ENCODE measurements around the gene CHRNA4.
"Not testable (repeated sequence)": the region's sequence is repeated elsewhere in the genome, so short reads cannot be mapped to it uniquely, and the experiment has no call there.

Gene CHRNA4

DNA sequence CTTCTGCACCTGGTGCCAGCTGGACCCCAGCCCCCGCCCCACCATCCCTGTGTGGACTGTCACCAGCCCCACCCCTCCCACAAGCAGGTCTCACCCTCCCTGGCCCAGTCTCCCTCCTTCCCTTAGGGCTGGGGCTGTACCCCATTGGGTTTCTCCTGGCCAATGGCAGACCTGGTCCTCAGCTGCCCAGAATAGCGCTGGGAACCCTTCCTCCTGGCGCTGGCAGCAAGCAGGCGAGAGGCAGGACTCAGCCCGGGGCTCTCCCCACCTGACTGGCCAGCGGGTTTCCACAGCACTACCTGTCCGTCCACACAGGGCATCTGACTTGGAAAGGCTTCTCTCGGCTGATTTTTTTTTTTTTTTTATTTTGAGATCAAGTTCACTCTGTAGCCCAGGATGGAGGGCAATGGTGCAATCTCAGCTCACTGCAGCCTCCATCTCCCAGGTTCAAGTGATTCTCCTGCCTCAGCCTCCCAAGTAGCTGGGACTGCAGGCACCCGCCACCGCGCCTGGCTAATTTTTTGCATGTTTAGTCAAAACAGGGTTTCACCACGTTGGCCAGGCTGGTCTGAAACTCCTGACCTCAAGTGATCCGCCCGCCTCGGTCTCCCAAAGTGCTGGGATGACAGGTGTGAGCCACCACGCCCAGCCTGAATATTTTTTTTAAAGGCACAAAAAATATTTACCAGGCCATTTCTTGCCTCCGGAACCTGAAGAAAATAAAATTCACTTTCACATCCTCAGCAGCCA, 21.6 kb upstream of the CHRNA4 start:
- no peaks in the 10 kb centered on the region for H3K9me3 ChIP-seq (ENCODE audit: low read length)
- no peaks in the 10 kb centered on the region for H3K36me3 ChIP-seq (ENCODE audit: insufficient read depth, low read length)
- H3K4me1 ChIP-seq (ENCODE audit: insufficient read depth, low read length) = no peaks in the 10 kb centered on the region
- H3K27me3 ChIP-seq (ENCODE audit: control insufficient read depth in 1 of 2, insufficient read depth in 2 of 2, low read length in 2 of 2) = peaks cover 0 to 24% of the 10 kb centered on the region in 2 donors
- no peak overlapping the region for H3K4me3 ChIP-seq (ENCODE audit: low read depth in 1 of 2, low read length in 2 of 2)
- no peak overlapping the region for H3K27ac ChIP-seq (ENCODE audit: low read depth, low read length)
- no peak overlapping the region for H3K9ac ChIP-seq (ENCODE audit: low read length)

DNA sequence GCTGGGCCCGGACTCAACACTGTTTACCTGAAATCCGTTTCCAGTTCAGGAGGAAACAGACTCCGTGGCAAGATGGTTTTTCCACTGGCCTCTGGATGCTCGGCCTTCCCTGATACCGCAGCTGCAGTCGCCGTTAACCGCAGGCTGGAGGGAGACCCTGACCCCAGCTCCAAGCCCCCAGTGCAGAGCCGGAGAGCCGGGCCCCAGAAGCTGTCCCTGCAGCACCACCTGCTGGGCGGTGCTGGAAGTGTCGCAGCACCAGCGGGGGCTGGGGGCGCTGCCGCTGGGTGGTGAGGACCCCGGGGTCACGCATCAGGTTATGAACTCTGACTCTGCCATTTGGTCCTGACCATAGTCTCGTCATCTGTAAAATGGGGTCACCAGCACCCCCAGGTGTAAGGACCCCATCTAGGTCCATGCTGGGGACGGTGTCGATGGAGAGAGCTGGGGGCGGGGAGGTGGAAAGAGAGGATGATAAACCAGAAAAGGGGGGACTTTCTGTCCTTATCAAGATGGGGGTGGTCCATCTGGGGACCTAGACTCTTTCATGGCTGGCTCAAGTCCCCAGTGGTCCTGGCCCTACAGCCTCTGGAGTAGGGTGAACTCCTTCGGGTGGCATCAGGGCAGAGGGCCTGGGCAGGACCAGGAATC, 20.8 kb upstream of the CHRNA4 start:
- no peak overlapping the region for H3K27ac ChIP-seq (ENCODE audit: low read depth, low read length)
- H3K9me3 ChIP-seq (ENCODE audit: low read length) = no peaks in the 10 kb centered on the region
- no peaks in the 10 kb centered on the region for H3K36me3 ChIP-seq (ENCODE audit: insufficient read depth, low read length)
- no peaks in the 10 kb centered on the region for H3K4me1 ChIP-seq (ENCODE audit: insufficient read depth, low read length)
- H3K27me3 ChIP-seq (ENCODE audit: control insufficient read depth in 1 of 2, insufficient read depth in 2 of 2, low read length in 2 of 2) = peaks cover 0 to 32% of the 10 kb centered on the region in 2 donors
- H3K4me3 ChIP-seq (ENCODE audit: low read depth in 1 of 2, low read length in 2 of 2) = no peak overlapping the region
- H3K9ac ChIP-seq (ENCODE audit: low read length) = no peak overlapping the region

DNA sequence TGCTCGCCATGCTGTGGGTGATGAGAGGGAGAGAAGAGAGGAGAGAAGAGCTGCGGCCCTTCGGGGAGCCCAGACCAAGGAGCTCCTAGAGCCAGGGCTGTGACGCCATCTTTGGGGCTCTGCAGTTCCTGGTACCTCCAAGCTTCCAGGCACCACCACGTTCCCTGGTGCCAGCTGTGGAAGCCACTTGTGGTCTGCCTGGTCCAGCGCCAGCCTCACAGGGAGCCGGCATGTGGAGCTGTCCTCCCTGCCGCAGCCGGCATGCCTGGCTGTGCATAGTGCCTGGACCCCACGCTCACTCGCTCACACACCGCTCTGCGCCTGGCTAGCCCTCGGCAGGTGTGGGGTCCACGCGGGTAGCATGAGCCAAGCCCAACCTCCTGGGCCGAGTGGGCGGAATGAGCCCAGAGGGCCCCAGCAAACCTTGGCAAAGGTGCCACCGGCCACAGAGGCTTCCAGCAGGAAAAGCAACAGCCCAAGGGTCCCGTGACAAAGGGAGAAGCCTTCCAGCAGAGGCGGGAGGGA, 19.3 kb upstream of the CHRNA4 start:
- Histone ChIP-seq H3K27me3 (ENCODE audit: control insufficient read depth in 1 of 2, insufficient read depth in 2 of 2, low read length in 2 of 2) (peaks cover 0 to 43% of the 10 kb centered on the region in 2 donors), H3K9ac (ENCODE audit: low read length) (no peak overlapping the region), H3K4me1 (ENCODE audit: insufficient read depth, low read length) (no peaks in the 10 kb centered on the region), H3K9me3 (ENCODE audit: low read length) (no peaks in the 10 kb centered on the region), H3K27ac (ENCODE audit: low read depth, low read length) (no peak overlapping the region), H3K4me3 (ENCODE audit: low read depth in 1 of 2, low read length in 2 of 2) (no peak overlapping the region), H3K36me3 (ENCODE audit: insufficient read depth, low read length) (no peaks in the 10 kb centered on the region)

DNA sequence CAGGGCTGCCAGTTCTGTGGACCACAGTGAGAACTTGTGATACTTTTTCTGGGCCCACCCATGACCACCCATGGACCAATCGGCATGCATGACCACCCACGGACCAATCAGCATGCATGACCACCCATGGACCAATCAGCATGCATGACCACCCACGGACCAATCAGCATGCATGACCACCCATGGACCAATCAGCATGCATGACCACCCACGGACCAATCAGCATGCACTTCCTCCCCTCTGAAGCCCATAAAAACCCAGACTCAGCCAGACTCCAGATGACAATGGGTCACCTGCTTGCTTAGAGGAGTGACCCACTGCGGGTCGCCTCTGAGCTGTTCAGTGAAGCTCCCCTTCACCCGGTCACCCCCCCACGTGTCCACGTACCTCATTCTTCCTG, 18.7 kb upstream of the CHRNA4 start:
- peaks cover 0 to 48% of the 10 kb centered on the region in 2 donors for H3K27me3 ChIP-seq (ENCODE audit: control insufficient read depth in 1 of 2, insufficient read depth in 2 of 2, low read length in 2 of 2)
- not testable (repeated sequence) for H3K9ac ChIP-seq (ENCODE audit: low read length); H3K4me1 ChIP-seq (ENCODE audit: insufficient read depth, low read length); H3K27ac ChIP-seq (ENCODE audit: low read depth, low read length); H3K36me3 ChIP-seq (ENCODE audit: insufficient read depth, low read length); H3K9me3 ChIP-seq (ENCODE audit: low read length); H3K4me3 ChIP-seq (ENCODE audit: low read depth in 1 of 2, low read length in 2 of 2)

DNA sequence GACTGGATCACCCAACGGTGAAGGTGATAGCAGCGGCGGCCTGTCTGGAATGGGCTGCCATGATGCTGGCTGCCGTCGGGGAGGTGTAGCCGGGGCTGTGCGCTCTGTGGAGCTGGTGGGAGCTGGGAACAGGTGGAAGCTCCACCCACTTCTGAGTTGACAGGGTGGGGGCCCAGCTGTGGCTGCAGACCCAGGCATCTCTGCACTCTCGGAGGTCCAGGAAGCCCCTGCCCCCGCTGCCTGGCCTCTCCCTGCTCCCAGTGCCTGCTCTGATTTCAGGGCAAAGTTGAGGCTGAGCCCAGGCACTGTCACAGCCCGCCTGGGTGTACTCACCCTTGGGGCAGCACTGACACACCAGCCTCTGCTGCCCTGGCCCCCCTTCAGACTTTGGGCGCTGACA, 18.1 kb upstream of the CHRNA4 start:
- peaks cover 0 to 50% of the 10 kb centered on the region in 2 donors for H3K27me3 ChIP-seq (ENCODE audit: control insufficient read depth in 1 of 2, insufficient read depth in 2 of 2, low read length in 2 of 2)

DNA sequence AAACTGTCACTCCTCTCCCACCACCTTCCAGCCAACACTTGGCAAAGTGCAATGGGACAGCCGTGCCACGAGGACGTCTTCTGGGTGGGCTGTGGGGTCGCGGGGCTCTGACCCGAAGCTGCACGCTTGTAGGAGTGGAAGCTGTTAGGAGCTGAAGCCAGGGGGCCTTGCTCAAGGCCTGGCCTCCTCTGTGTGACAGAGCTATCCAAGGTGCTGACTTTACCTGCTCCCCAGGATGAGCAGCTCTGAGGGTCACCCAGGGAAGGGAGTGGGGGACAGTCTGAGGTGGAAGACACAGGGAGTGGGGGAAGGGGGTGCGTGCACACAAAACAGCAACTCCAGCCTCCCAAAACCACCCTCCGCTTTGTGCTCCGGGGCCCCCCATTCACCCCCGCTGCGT, 17.5 kb upstream of the CHRNA4 start:
- no peaks in the 10 kb centered on the region for H3K9me3 ChIP-seq (ENCODE audit: low read length)
- H3K4me3 ChIP-seq (ENCODE audit: low read depth in 1 of 2, low read length in 2 of 2) = no peak overlapping the region
- H3K27me3 ChIP-seq (ENCODE audit: control insufficient read depth in 1 of 2, insufficient read depth in 2 of 2, low read length in 2 of 2) = peaks cover 0 to 49% of the 10 kb centered on the region in 2 donors
- no peaks in the 10 kb centered on the region for H3K36me3 ChIP-seq (ENCODE audit: insufficient read depth, low read length)
- H3K4me1 ChIP-seq (ENCODE audit: insufficient read depth, low read length) = no peaks in the 10 kb centered on the region
- H3K9ac ChIP-seq (ENCODE audit: low read length) = no peak overlapping the region
- H3K27ac ChIP-seq (ENCODE audit: low read depth, low read length) = no peak overlapping the region

More for the DNA sequence above, 18.1 kb upstream of the CHRNA4 start:
- Histone ChIP-seq H3K9ac (ENCODE audit: low read length) (no peak overlapping the region), H3K36me3 (ENCODE audit: insufficient read depth, low read length) (no peaks in the 10 kb centered on the region), H3K4me1 (ENCODE audit: insufficient read depth, low read length) (no peaks in the 10 kb centered on the region), H3K27ac (ENCODE audit: low read depth, low read length) (no peak overlapping the region), H3K4me3 (ENCODE audit: low read depth in 1 of 2, low read length in 2 of 2) (no peak overlapping the region), H3K9me3 (ENCODE audit: low read length) (no peaks in the 10 kb centered on the region)

DNA sequence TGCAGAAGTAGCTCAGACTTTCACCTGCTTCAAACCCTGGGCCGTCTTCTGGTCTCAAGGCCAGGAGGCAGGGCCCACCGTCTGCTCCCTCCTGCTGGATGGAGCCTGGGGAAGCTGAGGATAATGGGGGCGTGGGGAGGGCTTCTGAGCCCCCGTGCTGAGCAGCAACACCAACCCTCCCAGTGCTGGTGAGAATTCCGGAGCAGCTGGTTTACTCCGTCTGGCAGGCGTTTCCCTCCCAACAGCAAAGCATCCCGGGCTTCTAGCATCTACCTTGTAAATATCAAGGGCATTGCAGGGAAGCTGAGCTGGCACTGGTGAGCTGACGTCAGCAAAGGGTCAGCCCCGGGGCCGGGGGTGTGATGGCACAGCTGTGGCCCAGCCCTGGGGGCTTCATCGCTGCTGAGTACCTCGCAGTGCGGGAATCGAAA, 16.8 kb upstream of the CHRNA4 start:
- H3K9me3 ChIP-seq (ENCODE audit: low read length) = no peaks in the 10 kb centered on the region
- no peak overlapping the region for H3K4me3 ChIP-seq (ENCODE audit: low read depth in 1 of 2, low read length in 2 of 2)
- H3K4me1 ChIP-seq (ENCODE audit: insufficient read depth, low read length) = no peaks in the 10 kb centered on the region
- no peak overlapping the region for H3K9ac ChIP-seq (ENCODE audit: low read length)
- H3K27me3 ChIP-seq (ENCODE audit: control insufficient read depth in 1 of 2, insufficient read depth in 2 of 2, low read length in 2 of 2) = peaks cover 0 to 51% of the 10 kb centered on the region in 2 donors
- no peak overlapping the region for H3K27ac ChIP-seq (ENCODE audit: low read depth, low read length)
- H3K36me3 ChIP-seq (ENCODE audit: insufficient read depth, low read length) = no peaks in the 10 kb centered on the region

DNA sequence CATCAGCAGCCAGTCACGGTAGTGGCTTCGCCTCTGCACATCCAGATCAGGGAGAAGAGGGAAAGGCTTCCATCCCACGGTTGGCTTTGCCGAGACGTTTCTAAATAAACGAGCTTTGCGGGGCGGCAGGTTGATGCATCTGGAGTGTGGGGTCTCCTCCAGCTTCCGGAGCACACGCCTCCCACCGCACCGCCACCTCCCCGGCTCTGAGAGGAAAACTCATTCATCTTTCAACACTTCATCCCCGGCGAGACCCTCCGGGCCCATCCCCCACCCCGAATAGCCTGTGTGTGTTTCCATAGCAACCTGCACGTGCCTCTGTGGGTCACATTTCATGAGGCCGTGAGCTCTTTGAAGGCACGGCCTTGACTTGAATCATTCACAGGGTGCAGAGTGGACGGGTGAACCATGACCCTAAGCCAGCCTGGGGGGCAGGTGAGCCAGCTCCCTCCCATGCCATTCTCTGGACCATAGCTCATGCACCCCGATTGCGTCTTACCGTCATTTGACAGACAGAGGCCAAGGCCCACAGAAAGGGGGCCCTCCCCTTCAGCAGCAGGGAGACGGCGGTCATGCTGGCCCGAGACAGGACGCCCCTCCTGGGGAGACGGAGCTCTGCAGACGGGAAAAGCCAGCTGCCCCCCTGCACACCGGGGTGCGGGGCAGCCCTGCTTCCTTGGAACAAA, 16.2 kb upstream of the CHRNA4 start:
- H3K27ac ChIP-seq (ENCODE audit: low read depth, low read length) = no peak overlapping the region
- peaks cover 0 to 49% of the 10 kb centered on the region in 2 donors for H3K27me3 ChIP-seq (ENCODE audit: control insufficient read depth in 1 of 2, insufficient read depth in 2 of 2, low read length in 2 of 2)
- H3K9me3 ChIP-seq (ENCODE audit: low read length) = no peaks in the 10 kb centered on the region
- no peak overlapping the region for H3K4me3 ChIP-seq (ENCODE audit: low read depth in 1 of 2, low read length in 2 of 2)
- no peaks in the 10 kb centered on the region for H3K4me1 ChIP-seq (ENCODE audit: insufficient read depth, low read length)
- no peaks in the 10 kb centered on the region for H3K36me3 ChIP-seq (ENCODE audit: insufficient read depth, low read length)
- H3K9ac ChIP-seq (ENCODE audit: low read length) = no peak overlapping the region

DNA sequence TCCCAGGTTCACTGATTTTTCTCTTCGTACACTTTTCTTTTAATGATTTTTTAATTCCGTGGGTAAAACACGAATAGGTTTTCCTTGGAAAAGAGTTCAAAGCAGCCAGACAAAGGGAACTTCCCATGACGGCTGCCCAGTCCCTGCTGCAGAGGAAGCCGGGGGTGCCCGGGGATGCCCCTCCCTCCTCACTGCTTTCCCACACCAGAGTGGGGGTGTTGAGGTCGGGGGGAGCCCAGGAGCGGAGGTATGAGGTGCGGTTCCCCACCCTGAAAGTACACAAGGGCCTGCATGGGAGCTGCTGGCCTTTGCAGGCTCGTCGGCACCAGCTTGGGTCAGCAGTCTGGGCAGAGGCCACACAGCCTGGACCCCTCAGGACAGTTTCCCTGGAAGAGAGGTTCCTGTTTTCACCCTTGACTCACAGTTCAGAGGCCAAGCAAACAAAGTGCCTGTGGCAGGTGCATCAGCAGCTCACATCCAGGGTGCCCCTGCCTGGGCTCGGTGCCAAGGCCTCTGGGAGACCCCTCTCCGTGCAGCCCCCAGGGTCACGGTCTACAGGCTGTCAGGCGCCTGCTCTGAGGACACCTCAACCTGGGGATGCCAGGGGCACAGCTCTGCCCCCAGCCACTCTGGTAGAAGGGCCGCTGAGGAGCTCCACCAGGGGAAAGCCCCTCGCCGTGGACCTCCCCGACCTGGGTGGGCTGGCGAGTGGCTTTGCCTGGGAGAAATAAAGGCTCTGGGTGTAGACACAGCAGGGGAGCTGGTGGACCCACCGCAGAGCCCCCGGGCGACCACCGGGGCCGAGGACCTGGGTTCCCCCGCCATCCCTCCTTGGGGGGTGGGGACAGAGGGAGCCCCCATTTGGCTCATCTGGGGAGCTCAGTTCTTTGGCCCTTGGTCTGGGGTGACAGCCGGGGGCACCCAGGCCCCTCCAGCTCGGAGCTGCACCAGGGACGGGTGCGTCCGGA, 15.4 kb upstream of the CHRNA4 start:
- no peaks in the 10 kb centered on the region for H3K9me3 ChIP-seq (ENCODE audit: low read length)
- no peaks in the 10 kb centered on the region for H3K36me3 ChIP-seq (ENCODE audit: insufficient read depth, low read length)
- peaks cover 0 to 43% of the 10 kb centered on the region in 2 donors for H3K27me3 ChIP-seq (ENCODE audit: control insufficient read depth in 1 of 2, insufficient read depth in 2 of 2, low read length in 2 of 2)
- H3K4me3 ChIP-seq (ENCODE audit: low read depth in 1 of 2, low read length in 2 of 2) = no peak overlapping the region
- H3K27ac ChIP-seq (ENCODE audit: low read depth, low read length) = no peak overlapping the region
- H3K4me1 ChIP-seq (ENCODE audit: insufficient read depth, low read length) = no peaks in the 10 kb centered on the region
- H3K9ac ChIP-seq (ENCODE audit: low read length) = no peak overlapping the region

DNA sequence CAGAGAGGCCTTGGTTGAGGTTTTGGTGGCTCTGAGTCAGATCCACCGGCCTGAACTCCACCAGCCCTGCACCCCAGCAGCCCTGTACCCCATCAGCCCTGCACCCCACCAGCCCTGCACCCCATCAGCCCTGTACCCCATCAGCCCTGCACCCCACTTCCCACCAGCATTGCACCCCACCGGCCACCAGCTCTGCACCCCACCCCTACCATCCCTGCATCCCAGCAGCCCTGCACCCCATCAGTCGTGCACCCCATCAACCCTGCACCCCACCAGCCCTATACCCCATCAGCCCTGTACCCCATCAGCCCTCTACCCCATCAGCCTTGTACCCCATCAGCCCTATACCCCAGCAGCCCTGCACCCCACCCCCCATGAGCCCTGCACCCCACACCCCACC, 14.3 kb upstream of the CHRNA4 start:
- Histone ChIP-seq H3K36me3 (ENCODE audit: insufficient read depth, low read length) (no peaks in the 10 kb centered on the region), H3K9me3 (ENCODE audit: low read length) (no peaks in the 10 kb centered on the region), H3K9ac (ENCODE audit: low read length) (no peak overlapping the region), H3K4me1 (ENCODE audit: insufficient read depth, low read length) (no peaks in the 10 kb centered on the region), H3K27me3 (ENCODE audit: control insufficient read depth in 1 of 2, insufficient read depth in 2 of 2, low read length in 2 of 2) (peaks cover 0 to 41% of the 10 kb centered on the region in 2 donors), H3K4me3 (ENCODE audit: low read depth in 1 of 2, low read length in 2 of 2) (no peak overlapping the region), H3K27ac (ENCODE audit: low read depth, low read length) (no peak overlapping the region)
